Uterus (tissue), 4 donors: ENCODE measurements around the gene APPL1. TPM values are rescaled to one million over a fixed set of nuclear protein-coding genes. Genes with fewer than 3 reads are reported as not detected.

Experiments
- DNase-seq, 2 donors: peaks; one replicate each; pipeline ENCODE4 v3.0.0-alpha.2; 2019 to 2020
- H3K27ac ChIP-seq, 2 donors: fragments of 200-600 bp; sonication (generic); 1 replicate in 1 of 2; 2 replicates in 1 of 2; pipeline ENCODE4 v1.5.1; 2016 to 2018
- H3K27me3 ChIP-seq, 2 donors: fragments of 200-600 bp; sonication (generic); one replicate each; pipeline ENCODE4 v1.5.1; 2018 to 2019; ENCODE audit warnings: control low read depth in 1 of 2
- H3K36me3 ChIP-seq, 2 donors: fragments of 200-600 bp; sonication (generic); one replicate each; pipeline ENCODE4 v1.5.1; 2019; ENCODE audit warnings: control low read depth in 1 of 2
- H3K4me1 ChIP-seq, 2 donors: fragments of 200-600 bp; sonication (generic); one replicate each; pipeline ENCODE4 v1.5.1; 2018 to 2019; ENCODE audit warnings: control low read depth in 1 of 2
- H3K4me3 ChIP-seq, 2 donors: fragments of 200-600 bp; sonication (generic); 1 replicate in 1 of 2; 2 replicates in 1 of 2; pipeline ENCODE4 v1.5.1; 2018 to 2019; ENCODE audit warnings: mild to moderate bottlenecking in 1 of 2
- H3K9me3 ChIP-seq, 2 donors: fragments of 200-600 bp; sonication (generic); one replicate each; pipeline ENCODE4 v1.5.1; 2019; ENCODE audit warnings: control low read depth in 1 of 2
- CTCF ChIP-seq, 4 experiments: fragments of 200-600 bp in 2 of 4; fragments of 450-650 bp in 2 of 4; sonication (generic) in 2 of 4; IDR thresholded peaks; one replicate each; pipeline ENCODE4 v1.5.1; 2016 to 2019; ENCODE audit warnings: antibody characterized with exemption in 4 of 4, mild to moderate bottlenecking in 2 of 4, moderate library complexity in 1 of 4
- POLR2A ChIP-seq, 2 donors: fragments of 450-650 bp; IDR thresholded peaks; one replicate each; pipeline ENCODE4 v1.6.1; 2016; ENCODE audit warnings: antibody characterized with exemption in 2 of 2, mild to moderate bottlenecking in 1 of 2, moderate library complexity in 1 of 2
- intact Hi-C: fragments of 100-400 bp; cut with DNase I; formaldehyde crosslinking; loops from one replicate; pipeline ENCODE4 v1.15.1; 2023; ENCODE audit warnings: low total_unique reads
- total RNA-seq, 4 donors: library from RNA; depleted of rRNA in 3 of 4; stranded (reverse); fragments of >200 nt in 3 of 4; gene quantifications; one replicate each; pipeline versions ENCODE4 v1.1.0 to v1.2.4, GENCODE V29; 2014 to 2023
- donor health status: DM: yes; HTN: yes; CAD: no.

The APPL1 gene
- total RNA-seq, 4 donors from 2014 or later, result 25.4 to 114 (median 51.7) TPM

- H3K4me3 ChIP-seq, result peak overlapping the region; percentile 62 to 94
Observed at GRCh38 chr3:57227930-57228751, 612 bp downstream of the APPL1 start.

GRCh38 chr3:57230006-57230405, 2.5 kb downstream of the APPL1 start:
- H3K36me3 ChIP-seq, result no peaks in the 10 kb centered on the region
- H3K4me1 ChIP-seq, result peaks cover 0 to 10% of the 10 kb centered on the region in 2 donors
- intact Hi-C loops, result no loop called here
- H3K4me3 ChIP-seq, result no peak overlapping the region
- no peak for TF ChIP-seq CTCF (IDR thresholded peaks at IDR 0.05)
- no peak for TF ChIP-seq POLR2A (IDR thresholded peaks at IDR 0.05)
- peak overlapping the region; percentile 9 to 87 for H3K27ac ChIP-seq
- H3K9me3 ChIP-seq, result no peaks in the 10 kb centered on the region
- DNase-seq, result no peak
- no peaks in the 10 kb centered on the region for H3K27me3 ChIP-seq

More at GRCh38 chr3:57227930-57228751, 612 bp downstream of the APPL1 start:
- H3K27me3 ChIP-seq, result no peaks in the 10 kb centered on the region
- H3K4me1 ChIP-seq, result peaks cover 0 to 10% of the 10 kb centered on the region in 2 donors
- intact Hi-C loops, result loop anchor here (10.0 kb wide), 1 partner anchor 63 kb away; the partner anchor contains the start of gene IL17RD
- H3K27ac ChIP-seq, result peak overlapping the region; percentile 87 to 95
- TF ChIP-seq CTCF (IDR thresholded peaks at IDR 0.05) (no peak), POLR2A (IDR thresholded peaks at IDR 0.05) (no peak)
- DNase-seq, result peak; percentile 33 to 42
- H3K36me3 ChIP-seq, result no peaks in the 10 kb centered on the region
- H3K9me3 ChIP-seq, result no peaks in the 10 kb centered on the region

GRCh38 chr3:57233799-57234198, 6.3 kb downstream of the APPL1 start:
- H3K27me3 ChIP-seq, result no peaks in the 10 kb centered on the region
- no peak for TF ChIP-seq POLR2A (IDR thresholded peaks at IDR 0.05)
- no peak for TF ChIP-seq CTCF (IDR thresholded peaks at IDR 0.05)
- H3K9me3 ChIP-seq, result no peaks in the 10 kb centered on the region
- DNase-seq, result no peak
- H3K36me3 ChIP-seq, result no peaks in the 10 kb centered on the region
- intact Hi-C loops, result no loop called here
- no peak overlapping the region for H3K4me3 ChIP-seq
- H3K27ac ChIP-seq, result no peak overlapping the region
- peaks cover 0 to 10% of the 10 kb centered on the region in 2 donors for H3K4me1 ChIP-seq

- H3K9me3 ChIP-seq, result no peaks in the 10 kb centered on the region
- no peak overlapping the region for H3K27ac ChIP-seq
- no peak overlapping the region for H3K4me3 ChIP-seq
- no peak for DNase-seq
- TF ChIP-seq POLR2A (IDR thresholded peaks at IDR 0.05) (no peak), CTCF (IDR thresholded peaks at IDR 0.05) (no peak)
- intact Hi-C loops, result no loop called here
- H3K27me3 ChIP-seq, result no peaks in the 10 kb centered on the region
- no peaks in the 10 kb centered on the region for H3K36me3 ChIP-seq
- peaks cover 0 to 4% of the 10 kb centered on the region in 2 donors for H3K4me1 ChIP-seq
Observed at GRCh38 chr3:57234613-57235575, 7.4 kb downstream of the APPL1 start.
